SK-N-SH (cell line): ENCODE data around the gene KRTCAP3. TPM values are rescaled to one million over a fixed set of nuclear protein-coding genes. Genes with fewer than 3 reads are reported as not detected.

Source experiments
- CTCF ChIA-PET: fragments of 300-600, 350-600 bp; formaldehyde crosslinking; extraction: SDS; loops from one replicate; lab custom pipeline; 2021; lab: Yijun Ruan, JAX
- POLR2A ChIA-PET: fragments of 350-600 bp; sonication (Branson Sonifier 250); formaldehyde crosslinking; extraction: SDS; loops from one replicate; lab custom pipeline; 2020; ENCODE audit warnings: antibody characterized with exemption, inconsistent platforms; lab: Yijun Ruan, JAX
- DNase-seq: peaks from one replicate; pipeline ENCODE4 v3.0.0; 2012
- H2AFZ ChIP-seq: fragments of 200-600 bp; sonication (generic); 2 replicates; pipeline ENCODE4 v1.8.1; 2016; ENCODE audit warnings: antibody characterized with exemption, mild to moderate bottlenecking, low read depth
- H3F3A ChIP-seq: fragments of 200-600 bp; sonication (generic); replicated peaks from 2 replicates; pipeline ENCODE3; 2016; ENCODE audit warnings: antibody characterized with exemption, mild to moderate bottlenecking; ENCODE audit not compliant: insufficient read depth
- H3K27ac ChIP-seq, 2 experiments: fragments of 200-500 bp in 1 of 2; fragments of 200-600 bp in 1 of 2; sonication (Bioruptor generic) in 1 of 2; sonication (generic), shearing (Covaris generic) in 1 of 2; 2 replicates each; pipeline versions ENCODE4 v1.5.1 to v1.6.1; 2014 to 2016; ENCODE audit warnings: low read depth in 2 of 2, inconsistent platforms in 1 of 2, low read length in 1 of 2, mild to moderate bottlenecking in 1 of 2, mixed read lengths in 1 of 2
- H3K27me3 ChIP-seq: fragments of 200-600 bp; sonication (generic), shearing (Covaris generic); 2 replicates; pipeline ENCODE4 v1.6.1; 2016; ENCODE audit warnings: mixed run types; ENCODE audit not compliant: insufficient read depth
- H3K36me3 ChIP-seq, 2 experiments: fragments of 200-500 bp in 1 of 2; fragments of 200-600 bp in 1 of 2; sonication (Bioruptor generic) in 1 of 2; sonication (generic) in 1 of 2; replicated peaks in 1 of 2; 2 replicates each; pipeline versions ENCODE3 to v1.5.1; 2014 to 2016; ENCODE audit warnings: low read length in 1 of 2, mild to moderate bottlenecking in 1 of 2; ENCODE audit not compliant: insufficient read depth in 2 of 2, control insufficient read depth in 1 of 2
- H3K4me1 ChIP-seq, 2 experiments: fragments of 200-500 bp in 1 of 2; fragments of 200-600 bp in 1 of 2; sonication (Bioruptor generic) in 1 of 2; sonication (generic), shearing (Covaris generic) in 1 of 2; 2 replicates each; pipeline versions ENCODE4 v1.5.1 to v1.6.1; 2014 to 2016; ENCODE audit warnings: low read depth in 1 of 2, low read length in 1 of 2, mixed run types in 1 of 2; ENCODE audit not compliant: insufficient read depth in 2 of 2, control insufficient read depth in 1 of 2
- H3K4me2 ChIP-seq: fragments of 200-600 bp; sonication (generic), shearing (Covaris generic); 2 replicates; pipeline ENCODE4 v1.6.1; 2017; ENCODE audit warnings: mixed run types
- H3K4me3 ChIP-seq, 2 experiments: fragments of 200-500 bp in 1 of 2; fragments of 200-600 bp in 1 of 2; sonication (Bioruptor generic) in 1 of 2; sonication (generic), shearing (Covaris generic) in 1 of 2; 2 replicates each; pipeline versions ENCODE4 v1.5.1 to v1.8.1; 2014 to 2016; ENCODE audit warnings: low read depth in 2 of 2, inconsistent platforms in 1 of 2, low read length in 1 of 2, mild to moderate bottlenecking in 1 of 2, mixed read lengths in 1 of 2, moderate library complexity in 1 of 2
- H3K79me2 ChIP-seq: fragments of 200-600 bp; sonication (generic); 2 replicates; pipeline ENCODE4 v1.8.1; 2017; ENCODE audit warnings: mild to moderate bottlenecking; ENCODE audit not compliant: insufficient read depth
- H3K9ac ChIP-seq: fragments of 200-600 bp; sonication (generic); 2 replicates; pipeline ENCODE4 v1.6.1; 2017; ENCODE audit warnings: mixed run types
- H3K9me2 ChIP-seq: fragments of 200-600 bp; sonication (generic); 2 replicates; pipeline ENCODE4 v1.6.1; 2017; ENCODE audit warnings: mixed run types
- H3K9me3 ChIP-seq: fragments of 200-600 bp; sonication (generic); 2 replicates; pipeline ENCODE4 v1.6.1; 2017; ENCODE audit warnings: mixed run types, mild to moderate bottlenecking, moderate library complexity
- H4K20me1 ChIP-seq: fragments of 200-600 bp; sonication (generic); 2 replicates; pipeline ENCODE4 v1.6.1; 2017; ENCODE audit warnings: mild to moderate bottlenecking, mixed run types; ENCODE audit not compliant: insufficient read depth
- CHD2 ChIP-seq: fragments of 150-350 bp; IDR thresholded peaks from 2 replicates; pipeline ENCODE4 v1.6.1; 2018; ENCODE audit warnings: low read length; ENCODE audit not compliant: partially characterized antibody
- GATA2 ChIP-seq: sonication (generic); formaldehyde crosslinking; IDR thresholded peaks from 2 replicates; pipeline ENCODE4 v1.5.0; 2020; ENCODE audit warnings: mild to moderate bottlenecking, missing genetic modification reagents
- JUND ChIP-seq: IDR thresholded peaks from 2 replicates; pipeline ENCODE4 v1.4.0; 2012
- NRF1 ChIP-seq: IDR thresholded peaks from 2 replicates; pipeline ENCODE4 v1.6.1; 2012; ENCODE audit warnings: low read depth, mild to moderate bottlenecking, low read length
- RAD21 ChIP-seq: IDR thresholded peaks from 2 replicates; pipeline ENCODE4 v1.6.1; 2012; ENCODE audit warnings: mild to moderate bottlenecking, low read length
- RCOR1 ChIP-seq: fragments of 150-350 bp; IDR thresholded peaks from 2 replicates; pipeline ENCODE4 v1.6.1; 2017; ENCODE audit warnings: antibody characterized with exemption, low read length
- USF1 ChIP-seq: IDR thresholded peaks from 2 replicates; pipeline ENCODE4 v1.4.0; 2012; ENCODE audit warnings: low read depth, borderline replicate concordance
- WGBS: methylation state at CpG from one replicate; pipeline ENCODE4 v1.1.6; 2017; ENCODE audit warnings: low lambda C conversion rate; 5-methylcytosine and 5-hydroxymethylcytosine counted together
- polyA plus RNA-seq, 3 experiments: library from polyadenylated mRNA; depleted of rRNA; stranded (reverse); fragments of >200 nt; gene quantifications; 2 replicates each; pipeline ENCODE4 v1.2.3, GENCODE V29; 2012
- TF ChIP-seq, protein P1 (sequence below): IDR thresholded peaks from 2 replicates; pipeline ENCODE4 v1.4.0; 2012; ENCODE audit warnings: low read depth

Gene KRTCAP3
- polyA plus RNA-seq, 1 of the 3 experiments (the other 2 are of a cell fraction): 4.1 TPM

- ChIA-PET POLR2A (interaction anchor here (0.7 kb wide), 1 partner anchor 199 kb away, joined by 4 read pairs; no protein-coding TSS in a partner anchor), CTCF (interaction anchor here (1.6 kb wide), 1 partner anchor 10 kb away, joined by 3 read pairs; the partner anchor contains the start of gene PPM1G)
- Histone ChIP-seq H3K9ac (no peak overlapping the region), H3K9me2 (no peaks in the 10 kb centered on the region), H3K79me2 (peaks cover 100% of the 10 kb centered on the region), H3K9me3 (no peaks in the 10 kb centered on the region), H3K27me3 (no peaks in the 10 kb centered on the region), H2AFZ (no peak overlapping the region), H3K4me2 (no peak overlapping the region), H3K4me3 (no peak overlapping the region), H3K27ac (no peak overlapping the region), H3K36me3 (peaks cover 0 to 32% of the 10 kb centered on the region in 2 experiments), H3F3A (no peaks in the 10 kb centered on the region), H4K20me1 (peaks cover 84% of the 10 kb centered on the region), H3K4me1 (no peaks in the 10 kb centered on the region; a peak in 1 of 4 replicates)
- TF ChIP-seq RCOR1: no peak
- TF ChIP-seq, protein P1, sequence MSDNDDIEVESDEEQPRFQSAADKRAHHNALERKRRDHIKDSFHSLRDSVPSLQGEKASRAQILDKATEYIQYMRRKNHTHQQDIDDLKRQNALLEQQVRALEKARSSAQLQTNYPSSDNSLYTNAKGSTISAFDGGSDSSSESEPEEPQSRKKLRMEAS: no peak
- TF ChIP-seq USF1: no peak
- no peak for TF ChIP-seq CHD2
- no peak for TF ChIP-seq NRF1
- TF ChIP-seq RAD21: no peak
- DNase-seq: no peak
- WGBS: 94% methylated on average over 5 of the region's 5 CpGs
These were observed 43.2 kb upstream of the KRTCAP3 start for GRCh38 chr2:27398962-27399361.

- H3K79me2 ChIP-seq: peaks cover 100% of the 10 kb centered on the region
- POLR2A ChIA-PET: interaction anchor here (0.7 to 1.4 kb wide), 3 partner anchors 9 to 29 kb away, joined by 3 read pairs; partner anchors contain the start of genes NRBP1 and PPM1G
- no peak overlapping the region for H3K9ac ChIP-seq
- H3K4me2 ChIP-seq: no peak overlapping the region; the same call in 1 of the 2 replicates
- DNase-seq: no peak
- CTCF ChIA-PET: interaction anchor here (1.1 to 2.2 kb wide), 4 partner anchors 9 to 283 kb away, joined by 3 to 9 read pairs (median 4); partner anchors contain the start of genes PPM1G and ZNF513
- H3K4me3 ChIP-seq: no peak overlapping the region
- H3K4me1 ChIP-seq: no peaks in the 10 kb centered on the region; a peak in 1 of 4 replicates
- no peak overlapping the region for H2AFZ ChIP-seq
- 100% methylated on average over 2 of the region's 2 CpGs for WGBS
- H3K36me3 ChIP-seq: peaks cover 0 to 32% of the 10 kb centered on the region in 2 experiments
- H4K20me1 ChIP-seq: peaks cover 85% of the 10 kb centered on the region
- TF ChIP-seq GATA2 (CRISPR knock-in tag) (peak; percentile 19; the same call in 1 of the 2 replicates), JUND (no peak)
- no peak overlapping the region; a peak in 1 of 4 replicates for H3K27ac ChIP-seq
- no peaks in the 10 kb centered on the region for H3K27me3 ChIP-seq
- no peaks in the 10 kb centered on the region for H3K9me2 ChIP-seq
- H3K9me3 ChIP-seq: no peaks in the 10 kb centered on the region
- no peaks in the 10 kb centered on the region for H3F3A ChIP-seq
These were observed 41.6 kb upstream of the KRTCAP3 start for GRCh38 chr2:27400348-27401135.
